Middle frontal gyrus (tissue), 1 donor: ENCODE results near the gene GFY.
"Not testable (repeated sequence)": the region's sequence is repeated elsewhere in the genome, so short reads cannot be mapped to it uniquely, and the experiment has no call there.

Experiments
- DNase-seq: peaks from one replicate; pipeline ENCODE4 v3.0.0-alpha.2; 2015; ENCODE audit warnings: low spot score; ENCODE audit errors: extremely low spot score

GFY gene

GRCh38 chr19:49468199-49468598, 43.0 kb downstream of the GFY start:
- no peak for DNase-seq

- DNase-seq = no peak
Measured at GRCh38 chr19:49468746-49469447, 43.7 kb downstream of the GFY start.

DNA sequence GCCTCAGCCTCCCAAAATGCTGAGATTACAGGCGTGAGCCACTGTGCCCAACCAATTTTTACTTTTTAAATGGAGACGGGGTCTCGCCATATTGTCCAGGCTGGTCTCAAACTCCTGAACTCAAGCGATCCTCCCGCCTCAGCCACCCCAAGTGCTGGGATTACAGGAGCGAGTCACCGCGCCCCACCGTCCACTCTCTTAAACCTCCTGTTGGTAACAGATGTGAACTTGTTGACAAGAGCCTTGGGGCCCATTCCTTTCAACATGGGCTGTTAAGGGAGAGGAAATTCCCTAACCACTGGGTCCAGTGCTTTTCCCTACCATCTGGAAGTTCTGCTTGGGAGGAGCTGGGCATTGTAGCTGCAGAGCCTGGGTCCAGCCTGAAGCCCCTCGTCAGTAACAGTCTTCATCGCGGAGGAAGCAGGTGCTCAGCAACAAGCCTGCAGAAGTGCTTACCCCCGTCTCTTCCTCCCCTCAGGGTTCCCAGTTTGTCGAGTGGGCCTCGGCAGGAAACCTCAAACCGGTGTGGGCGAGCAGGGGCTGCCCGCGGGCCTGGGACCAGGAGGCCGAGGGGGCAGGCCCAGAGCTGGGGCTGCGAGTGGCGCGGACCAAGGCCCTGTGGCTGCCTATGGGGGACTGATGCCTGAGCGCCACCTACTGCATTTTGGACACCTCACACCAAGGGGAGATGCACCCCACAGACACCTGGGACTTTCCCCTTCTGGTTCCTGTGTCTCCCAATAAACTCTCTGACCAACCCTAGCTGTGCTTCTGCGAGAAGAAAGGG, 44.8 kb downstream of the GFY start:
- DNase-seq = no peak

DNA sequence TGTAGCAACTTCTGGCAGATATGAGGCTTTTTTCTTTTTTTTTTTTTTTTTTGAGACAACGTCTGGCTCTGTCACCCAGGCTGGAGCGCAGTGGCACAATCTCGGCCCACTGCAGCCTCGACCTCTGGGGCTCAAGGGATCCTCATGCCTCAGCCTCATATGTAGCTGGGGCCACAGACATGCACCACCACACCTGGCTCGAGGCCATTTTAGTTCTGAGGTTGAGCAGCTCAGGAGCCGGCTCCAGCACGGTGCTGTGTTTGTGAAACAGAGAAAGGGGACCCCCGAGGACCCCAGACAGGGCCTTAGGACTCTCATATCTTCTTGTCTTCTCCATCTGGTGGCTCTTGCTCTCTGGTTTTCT, 45.4 kb downstream of the GFY start:
- no peak for DNase-seq

DNA sequence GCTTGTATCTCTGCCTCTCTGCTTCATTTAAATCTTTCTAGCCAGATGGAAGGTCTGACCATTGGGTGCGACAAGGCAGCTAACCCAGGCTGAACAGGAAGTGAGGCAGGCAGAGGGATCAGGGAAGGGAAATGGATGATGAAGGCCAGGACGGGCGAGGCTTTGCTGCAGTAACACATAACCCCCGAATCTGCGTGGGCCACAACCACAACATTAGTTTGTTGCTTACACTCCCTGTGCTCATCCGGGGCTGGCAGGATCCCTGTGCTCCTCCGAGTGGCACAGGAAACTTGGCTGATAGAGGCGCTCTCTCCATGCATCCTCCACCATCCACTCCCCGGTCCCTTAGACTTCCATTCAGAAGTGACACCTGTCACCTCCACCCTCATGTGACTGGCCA, 47.7 kb downstream of the GFY start:
- no peak for DNase-seq

DNA sequence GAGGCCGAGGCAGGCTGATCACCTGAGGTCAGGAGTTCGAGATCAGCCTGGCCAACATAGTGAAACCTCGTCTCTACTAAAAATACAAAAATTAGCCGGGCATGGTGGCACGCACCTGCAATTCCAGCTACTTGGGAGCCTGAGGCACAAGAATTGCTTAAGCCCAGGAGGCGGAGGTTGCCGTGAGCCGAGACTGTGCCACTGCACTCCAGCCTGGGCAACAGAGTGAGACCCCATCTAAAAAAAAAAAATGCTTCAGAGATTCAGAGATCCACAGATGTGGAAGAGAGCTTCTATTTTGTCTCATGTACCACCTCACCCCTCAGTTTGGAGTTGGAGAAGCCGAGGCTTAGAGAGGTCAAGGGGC, 48.3 kb downstream of the GFY start:
- DNase-seq = not testable (repeated sequence)

GRCh38 chr19:49473868-49474541, 48.8 kb downstream of the GFY start, which contains the start of gene FLT3LG:
Gene FLT3LG (plus strand): TSS chr19:49474215. CDS start chr19:49474640, 425 bp downstream.
- no peak for DNase-seq

DNA sequence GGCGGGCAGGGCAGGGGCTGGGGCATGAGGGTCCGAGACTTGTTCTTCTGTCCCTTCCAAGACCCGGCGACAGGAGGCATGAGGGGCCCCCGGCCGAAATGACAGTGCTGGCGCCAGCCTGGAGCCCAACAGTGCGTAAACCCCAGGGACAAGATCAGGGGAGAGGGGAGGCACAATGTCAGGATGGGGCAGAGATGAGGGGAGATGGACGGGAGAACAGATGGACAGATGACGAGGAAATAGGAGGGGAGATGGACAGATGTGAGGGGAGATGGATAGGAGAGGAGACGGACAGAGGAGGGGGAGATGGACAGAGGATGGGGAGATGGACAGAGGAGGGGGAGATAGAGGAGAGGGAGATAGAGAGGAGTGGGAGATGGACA, 49.3 kb downstream of the GFY start:
- DNase-seq = no peak

GRCh38 chr19:49475191-49475917, 50.2 kb downstream of the GFY start:
- no peak for DNase-seq

DNA sequence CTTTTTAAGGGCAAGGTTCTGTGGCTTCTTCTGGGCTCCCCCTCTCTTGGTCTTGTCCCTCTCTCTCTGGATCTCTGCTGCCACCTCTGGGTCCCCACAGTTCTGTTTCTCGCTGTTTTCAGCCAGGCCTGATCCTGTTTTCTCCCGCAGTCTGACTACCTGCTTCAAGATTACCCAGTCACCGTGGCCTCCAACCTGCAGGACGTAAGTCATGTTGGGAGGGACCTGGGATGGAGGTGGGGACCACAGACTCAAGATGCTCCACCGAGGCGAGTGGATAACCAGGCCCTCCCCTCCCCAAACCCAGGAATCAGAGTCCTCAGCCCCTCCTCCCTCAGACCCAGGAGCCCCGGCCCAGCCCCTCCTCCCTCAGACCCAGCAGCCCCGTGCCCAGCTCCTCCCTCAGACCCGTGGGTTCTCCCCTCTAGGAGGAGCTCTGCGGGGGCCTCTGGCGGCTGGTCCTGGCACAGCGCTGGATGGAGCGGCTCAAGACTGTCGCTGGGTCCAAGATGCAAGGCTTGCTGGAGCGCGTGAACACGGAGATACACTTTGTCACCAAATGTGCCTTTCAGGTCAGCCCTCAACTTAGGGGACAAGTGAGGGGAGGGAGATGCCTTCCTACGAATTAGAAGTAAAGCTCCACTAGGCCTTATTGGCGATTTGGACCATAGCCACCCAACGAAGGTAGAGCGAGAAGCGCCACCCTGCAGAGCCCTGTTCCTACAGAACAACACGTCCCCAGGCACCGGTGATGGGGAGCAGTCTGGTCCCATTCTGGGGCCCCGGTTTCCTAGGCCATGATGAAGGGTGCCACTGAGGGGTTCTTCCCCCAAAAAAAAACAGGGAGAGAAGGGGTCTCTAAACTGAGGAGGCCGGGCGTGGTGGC, 51.0 kb downstream of the GFY start:
- DNase-seq = no peak
